Ecto neural progenitor cell (in vitro differentiated cells): Measurements from ENCODE around the gene FAM131C.
A peak's percentile ranks its signal among the peaks of the same experiment; 100 is the strongest.
"Not testable (repeated sequence)": the region's sequence is repeated elsewhere in the genome, so short reads cannot be mapped to it uniquely, and the experiment has no call there.

Source experiments
- DNase-seq: peaks from one replicate; pipeline ENCODE4 v3.0.0-alpha.2; 2018; ENCODE audit warnings: low spot score

The FAM131C gene

DNA sequence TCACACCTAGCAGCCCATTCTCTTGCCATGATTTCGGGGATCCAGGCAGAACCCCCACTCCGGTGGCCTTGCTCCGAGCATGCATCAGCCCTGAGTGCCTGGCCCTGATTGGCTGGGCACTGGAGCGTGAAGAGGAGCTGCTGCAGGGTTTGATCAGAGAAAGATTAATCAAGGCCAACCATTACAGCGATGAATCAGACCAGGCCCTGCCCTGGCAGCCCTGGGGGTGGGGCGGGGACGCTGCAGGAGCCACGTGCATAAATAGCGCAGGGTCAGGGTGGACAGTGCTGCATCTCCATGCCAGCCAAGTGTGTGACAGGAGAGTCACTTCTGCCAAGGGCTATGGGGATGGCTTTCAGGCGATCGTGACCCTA is 3.4 kb upstream of the FAM131C start:
- no peak for DNase-seq

DNA sequence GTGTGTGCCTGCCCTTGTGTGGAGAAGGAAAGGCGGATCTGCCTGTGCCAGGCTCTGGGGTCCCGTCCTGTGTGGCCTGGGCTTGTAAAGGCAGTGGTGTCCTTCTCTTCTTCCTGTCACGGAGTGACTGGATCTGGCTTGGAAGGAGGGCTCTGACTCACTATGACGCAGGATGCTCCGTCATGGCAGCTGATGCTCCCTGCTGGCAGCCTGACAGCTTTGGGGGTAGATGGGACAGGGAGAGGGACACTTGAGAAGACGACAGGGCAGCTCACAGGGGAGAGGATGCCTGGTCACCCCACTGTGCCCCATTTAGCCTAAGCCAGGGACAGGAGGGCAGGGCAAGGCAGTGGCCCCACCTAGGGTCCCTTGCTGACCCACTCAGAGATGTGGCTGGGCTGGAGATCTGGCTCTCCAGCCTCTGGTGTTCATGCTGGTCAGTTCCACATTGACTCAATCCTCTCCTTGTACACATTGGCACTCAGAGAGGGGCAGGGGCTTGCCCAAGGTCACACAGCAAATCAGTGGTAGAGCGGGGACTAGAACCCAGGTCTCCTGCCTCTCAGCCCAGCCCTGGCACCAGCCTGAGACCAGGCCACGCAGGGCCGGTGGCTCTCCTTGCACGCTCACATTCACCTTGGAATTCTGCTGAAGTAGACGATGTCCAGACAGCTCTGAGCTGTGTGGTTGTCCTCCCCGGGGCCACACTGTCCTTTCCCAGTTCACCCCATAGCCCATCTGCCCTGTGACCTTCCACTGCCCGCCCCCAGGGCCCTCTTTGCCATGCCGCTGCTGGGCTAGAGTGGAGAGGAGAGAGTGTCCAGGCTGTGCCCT is 2.8 kb upstream of the FAM131C start:
- no peak for DNase-seq

DNA sequence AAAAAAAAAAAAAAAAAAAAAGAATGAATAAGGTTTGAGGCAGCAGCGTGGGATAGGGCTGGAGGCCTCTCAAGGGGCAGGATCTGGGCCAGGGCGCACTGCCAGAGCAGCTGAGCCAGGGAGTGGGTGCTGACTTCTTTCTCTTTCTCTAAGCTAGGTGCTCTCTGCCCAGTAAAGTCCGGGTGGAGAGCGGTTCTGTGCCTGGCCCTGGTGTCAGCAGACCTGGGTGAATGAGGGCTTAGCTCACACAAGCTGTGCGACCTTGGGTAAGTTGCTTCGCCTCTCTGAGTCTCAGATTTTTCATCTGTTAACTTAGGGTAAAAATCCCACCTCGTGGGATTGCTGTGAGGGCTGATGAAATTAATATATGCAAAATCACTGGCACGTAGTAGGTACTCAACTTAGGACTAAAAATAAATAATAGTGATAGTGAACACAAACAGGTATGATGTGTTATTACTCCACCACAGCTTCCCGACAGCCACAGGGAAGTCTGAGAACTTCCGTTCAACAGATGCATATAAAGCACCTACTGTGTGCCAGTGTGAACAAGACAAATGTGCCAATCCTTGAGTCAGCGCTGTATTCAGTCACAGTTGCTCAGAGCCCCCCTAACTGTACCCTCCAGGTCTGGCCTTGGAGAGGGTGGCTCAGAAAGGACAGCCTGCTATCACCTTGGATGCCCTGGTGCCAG is 2.0 kb upstream of the FAM131C start:
- DNase-seq = no peak

DNA sequence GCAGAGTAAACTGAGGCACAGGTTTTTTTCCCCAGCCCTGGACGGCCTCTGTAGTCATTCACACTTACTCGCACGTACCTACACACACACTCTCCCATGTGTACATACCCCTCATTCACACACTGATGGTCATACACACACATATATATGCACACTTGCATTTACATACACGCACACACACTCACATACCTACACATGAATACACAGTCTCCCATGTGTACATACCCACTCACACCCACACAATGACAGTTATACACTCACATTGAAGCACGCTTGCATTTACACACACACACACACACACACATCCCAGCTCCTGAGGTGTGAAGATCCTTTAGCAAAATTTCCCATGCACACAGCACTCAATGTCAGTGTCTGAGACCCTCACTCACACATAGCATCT is 766 bp upstream of the FAM131C start:
- no peak for DNase-seq

- DNase-seq = peak; percentile 64
Measured at GRCh38 chr1:16072616-16073484, 601 bp downstream of the FAM131C start.

- DNase-seq = no peak
Measured at GRCh38 chr1:16072095-16072494, 1.4 kb downstream of the FAM131C start.

- DNase-seq = no peak
Measured at GRCh38 chr1:16071614-16072013, 1.8 kb downstream of the FAM131C start.

DNA sequence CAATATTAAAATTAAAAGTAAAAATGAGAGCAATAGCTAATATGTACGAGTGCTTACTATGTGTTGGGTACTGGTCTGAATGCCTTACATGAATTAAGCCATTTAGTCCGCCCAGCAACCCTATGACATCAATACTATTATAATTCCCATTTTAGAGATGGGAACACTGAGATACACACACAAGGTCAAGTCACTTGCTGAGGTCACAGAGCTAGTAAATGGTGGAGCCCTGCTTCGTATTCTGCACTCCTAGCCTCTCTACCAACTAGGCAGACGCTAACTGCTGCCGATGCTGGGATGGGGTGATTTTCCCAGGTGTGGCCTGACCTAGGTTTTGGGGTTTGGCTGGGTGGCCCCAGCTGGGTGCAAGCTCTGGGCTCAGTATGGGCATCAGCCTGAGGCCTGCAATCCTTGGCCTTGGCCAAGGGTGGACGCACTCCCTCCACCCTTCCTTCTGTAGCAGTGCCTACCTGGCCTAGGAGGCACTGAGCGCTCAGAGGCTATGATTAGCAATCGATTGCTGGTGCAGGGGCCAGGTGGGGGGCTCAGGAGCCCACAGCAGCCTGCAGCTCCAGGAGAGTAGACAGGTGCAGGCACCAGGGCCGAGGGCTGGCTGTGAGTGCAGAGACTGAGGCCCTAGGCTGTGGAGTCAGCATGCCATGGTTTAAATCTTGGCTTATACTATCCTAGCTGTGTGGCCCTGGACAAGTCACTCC is 2.7 kb downstream of the FAM131C start:
- DNase-seq = no peak

DNA sequence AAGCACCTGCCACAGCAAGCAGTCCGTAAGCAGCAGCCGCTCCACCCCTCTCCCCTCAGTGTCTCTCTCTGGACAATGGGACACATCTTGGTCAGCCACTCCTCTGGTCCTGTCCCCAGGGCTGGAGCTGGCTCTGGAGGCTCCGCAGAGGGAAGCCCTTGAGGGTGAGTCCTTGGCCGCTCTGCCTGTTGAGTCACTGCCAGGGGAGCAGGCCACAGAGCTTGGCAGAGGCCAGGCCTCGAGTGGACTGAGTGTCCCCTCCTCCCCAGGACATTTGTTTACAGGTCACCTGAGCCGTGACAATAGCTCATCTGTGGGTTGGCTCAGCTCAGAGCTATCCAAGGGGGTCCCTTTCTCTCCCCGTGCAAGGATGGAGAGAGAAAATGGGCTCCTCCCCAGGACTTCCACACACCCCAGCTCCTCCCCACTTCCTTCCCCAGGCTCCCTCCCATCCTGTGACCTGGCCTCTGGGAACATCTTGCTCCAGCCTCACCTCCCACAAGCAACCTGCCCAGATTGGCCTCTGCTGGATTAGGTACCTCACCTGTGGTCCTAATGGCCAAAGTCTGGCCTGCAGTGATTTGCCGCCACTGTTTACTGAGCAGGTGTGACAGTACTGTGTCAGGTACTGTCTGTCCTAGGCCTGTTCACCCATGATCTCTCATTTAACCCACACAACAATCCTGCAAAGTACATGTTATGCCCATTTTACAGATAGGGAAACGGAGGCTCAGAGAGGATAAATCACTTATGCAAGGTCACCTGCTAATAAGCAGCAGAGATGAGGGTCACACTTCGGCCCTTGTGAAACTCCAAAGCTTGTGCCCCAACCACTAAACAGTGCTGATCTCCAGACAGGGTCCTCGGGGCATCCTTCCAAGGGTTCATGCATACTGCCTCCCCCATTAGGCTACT is 4.8 kb downstream of the FAM131C start:
- DNase-seq = no peak

GRCh38 chr1:16067933-16068332 is 5.5 kb downstream of the FAM131C start:
- no peak for DNase-seq

DNA sequence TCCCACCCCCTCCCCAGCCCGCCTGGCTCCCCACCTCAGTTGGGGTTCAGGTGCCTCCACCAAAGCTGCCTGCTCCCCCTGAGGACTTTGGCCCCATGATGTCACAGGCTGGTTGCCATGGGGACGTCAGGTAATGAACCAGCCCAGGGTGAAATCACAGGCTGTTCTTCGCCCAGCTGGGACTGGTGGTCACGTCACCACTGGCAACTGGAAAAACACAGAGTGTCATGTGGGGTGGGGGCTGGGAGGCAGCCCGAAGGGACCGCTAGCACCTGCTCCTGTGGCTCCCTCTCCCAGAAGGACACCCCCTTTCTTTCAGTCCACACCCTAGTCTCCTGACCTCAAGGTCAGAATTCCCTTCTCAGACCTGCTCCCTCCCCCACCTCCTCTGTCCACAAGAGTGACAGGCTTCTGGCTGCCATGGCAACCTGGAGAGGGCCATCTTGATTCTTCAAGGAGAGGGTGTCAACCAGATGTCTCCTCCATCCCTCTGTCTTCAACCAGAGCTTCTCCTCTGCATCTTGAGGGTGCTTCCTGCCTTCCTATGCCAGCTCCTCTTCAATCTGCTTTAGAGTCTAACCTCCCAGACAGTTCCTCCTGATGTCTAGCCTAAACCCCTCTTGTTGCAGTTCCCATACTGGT is 6.2 kb downstream of the FAM131C start:
- no peak for DNase-seq

GRCh38 chr1:16066245-16066644 is 7.2 kb downstream of the FAM131C start:
- DNase-seq = no peak

- no peak for DNase-seq
Measured at GRCh38 chr1:16065269-16065576, 8.2 kb downstream of the FAM131C start.

GRCh38 chr1:16064536-16065268 is 8.7 kb downstream of the FAM131C start:
- no peak for DNase-seq

GRCh38 chr1:16063921-16064320 is 9.5 kb downstream of the FAM131C start:
- DNase-seq = no peak

- no peak for DNase-seq
Measured at GRCh38 chr1:16063226-16063829, 10.1 kb downstream of the FAM131C start.

DNA sequence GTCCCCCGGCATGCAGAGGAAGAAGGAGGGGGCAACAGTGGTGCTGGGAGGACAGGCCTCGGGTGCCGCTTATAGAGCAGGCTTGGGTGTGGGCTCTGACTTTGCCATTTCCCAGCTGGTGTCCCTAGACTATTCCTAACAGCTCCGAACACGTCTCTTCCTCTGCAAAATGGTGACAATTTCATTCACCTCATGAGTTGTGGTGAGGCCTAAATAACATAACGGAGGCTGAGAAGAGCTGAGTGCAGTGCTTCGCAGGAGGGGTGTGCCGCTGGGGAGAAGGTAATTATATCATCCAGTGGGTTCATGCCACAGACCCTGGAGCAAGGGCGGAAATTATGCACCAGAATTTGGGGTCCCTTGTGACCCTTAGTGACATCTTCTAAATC is 10.8 kb downstream of the FAM131C start:
- DNase-seq = not testable (repeated sequence)

- DNase-seq = not testable (repeated sequence)
Measured at GRCh38 chr1:16061989-16062686, 11.3 kb downstream of the FAM131C start.

DNA sequence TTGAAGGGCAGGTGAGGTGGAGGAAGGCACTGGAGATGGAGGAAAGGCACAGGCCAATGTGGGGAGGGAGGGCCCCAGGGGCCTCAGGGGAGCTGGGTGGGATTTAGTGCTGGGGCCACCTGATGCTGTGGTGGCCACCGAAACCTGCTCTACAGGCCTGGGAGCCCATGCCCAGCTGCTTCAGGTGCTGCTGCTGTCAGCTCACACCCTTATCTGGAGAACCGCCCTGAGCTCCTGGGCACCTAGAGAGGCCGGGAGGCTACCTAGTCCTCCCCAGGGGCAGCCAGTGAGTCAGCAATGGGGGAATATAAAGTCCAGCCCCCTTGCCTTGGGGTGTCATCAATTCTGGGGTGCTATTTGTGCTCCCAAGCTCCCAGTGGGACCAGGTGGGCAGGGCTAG is 12.2 kb downstream of the FAM131C start:
- no peak for DNase-seq
